ENCODE data around the gene HMCN1.

- TF ChIP-seq, protein P1, sequence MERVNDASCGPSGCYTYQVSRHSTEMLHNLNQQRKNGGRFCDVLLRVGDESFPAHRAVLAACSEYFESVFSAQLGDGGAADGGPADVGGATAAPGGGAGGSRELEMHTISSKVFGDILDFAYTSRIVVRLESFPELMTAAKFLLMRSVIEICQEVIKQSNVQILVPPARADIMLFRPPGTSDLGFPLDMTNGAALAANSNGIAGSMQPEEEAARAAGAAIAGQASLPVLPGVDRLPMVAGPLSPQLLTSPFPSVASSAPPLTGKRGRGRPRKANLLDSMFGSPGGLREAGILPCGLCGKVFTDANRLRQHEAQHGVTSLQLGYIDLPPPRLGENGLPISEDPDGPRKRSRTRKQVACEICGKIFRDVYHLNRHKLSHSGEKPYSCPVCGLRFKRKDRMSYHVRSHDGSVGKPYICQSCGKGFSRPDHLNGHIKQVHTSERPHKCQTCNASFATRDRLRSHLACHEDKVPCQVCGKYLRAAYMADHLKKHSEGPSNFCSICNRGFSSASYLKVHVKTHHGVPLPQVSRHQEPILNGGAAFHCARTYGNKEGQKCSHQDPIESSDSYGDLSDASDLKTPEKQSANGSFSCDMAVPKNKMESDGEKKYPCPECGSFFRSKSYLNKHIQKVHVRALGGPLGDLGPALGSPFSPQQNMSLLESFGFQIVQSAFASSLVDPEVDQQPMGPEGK (CRISPR knock-in tag; IDR thresholded peaks at IDR 0.05; ENCODE audit: borderline replicate concordance) = no peak
- TF ChIP-seq, protein P2, sequence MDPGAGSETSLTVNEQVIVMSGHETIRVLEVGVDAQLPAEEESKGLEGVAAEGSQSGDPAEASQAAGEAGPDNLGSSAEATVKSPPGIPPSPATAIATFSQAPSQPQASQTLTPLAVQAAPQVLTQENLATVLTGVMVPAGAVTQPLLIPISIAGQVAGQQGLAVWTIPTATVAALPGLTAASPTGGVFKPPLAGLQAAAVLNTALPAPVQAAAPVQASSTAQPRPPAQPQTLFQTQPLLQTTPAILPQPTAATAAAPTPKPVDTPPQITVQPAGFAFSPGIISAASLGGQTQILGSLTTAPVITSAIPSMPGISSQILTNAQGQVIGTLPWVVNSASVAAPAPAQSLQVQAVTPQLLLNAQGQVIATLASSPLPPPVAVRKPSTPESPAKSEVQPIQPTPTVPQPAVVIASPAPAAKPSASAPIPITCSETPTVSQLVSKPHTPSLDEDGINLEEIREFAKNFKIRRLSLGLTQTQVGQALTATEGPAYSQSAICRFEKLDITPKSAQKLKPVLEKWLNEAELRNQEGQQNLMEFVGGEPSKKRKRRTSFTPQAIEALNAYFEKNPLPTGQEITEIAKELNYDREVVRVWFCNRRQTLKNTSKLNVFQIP (CRISPR knock-in tag; IDR thresholded peaks at IDR 0.05; ENCODE audit: borderline replicate concordance, low read depth) = no peak
- TF ChIP-seq, protein P3, sequence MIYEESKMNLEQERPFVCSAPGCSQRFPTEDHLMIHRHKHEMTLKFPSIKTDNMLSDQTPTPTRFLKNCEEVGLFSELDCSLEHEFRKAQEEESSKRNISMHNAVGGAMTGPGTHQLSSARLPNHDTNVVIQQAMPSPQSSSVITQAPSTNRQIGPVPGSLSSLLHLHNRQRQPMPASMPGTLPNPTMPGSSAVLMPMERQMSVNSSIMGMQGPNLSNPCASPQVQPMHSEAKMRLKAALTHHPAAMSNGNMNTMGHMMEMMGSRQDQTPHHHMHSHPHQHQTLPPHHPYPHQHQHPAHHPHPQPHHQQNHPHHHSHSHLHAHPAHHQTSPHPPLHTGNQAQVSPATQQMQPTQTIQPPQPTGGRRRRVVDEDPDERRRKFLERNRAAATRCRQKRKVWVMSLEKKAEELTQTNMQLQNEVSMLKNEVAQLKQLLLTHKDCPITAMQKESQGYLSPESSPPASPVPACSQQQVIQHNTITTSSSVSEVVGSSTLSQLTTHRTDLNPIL (CRISPR knock-in tag; IDR thresholded peaks at IDR 0.05; ENCODE audit: low read depth) = no peak
- TF ChIP-seq, protein P4, sequence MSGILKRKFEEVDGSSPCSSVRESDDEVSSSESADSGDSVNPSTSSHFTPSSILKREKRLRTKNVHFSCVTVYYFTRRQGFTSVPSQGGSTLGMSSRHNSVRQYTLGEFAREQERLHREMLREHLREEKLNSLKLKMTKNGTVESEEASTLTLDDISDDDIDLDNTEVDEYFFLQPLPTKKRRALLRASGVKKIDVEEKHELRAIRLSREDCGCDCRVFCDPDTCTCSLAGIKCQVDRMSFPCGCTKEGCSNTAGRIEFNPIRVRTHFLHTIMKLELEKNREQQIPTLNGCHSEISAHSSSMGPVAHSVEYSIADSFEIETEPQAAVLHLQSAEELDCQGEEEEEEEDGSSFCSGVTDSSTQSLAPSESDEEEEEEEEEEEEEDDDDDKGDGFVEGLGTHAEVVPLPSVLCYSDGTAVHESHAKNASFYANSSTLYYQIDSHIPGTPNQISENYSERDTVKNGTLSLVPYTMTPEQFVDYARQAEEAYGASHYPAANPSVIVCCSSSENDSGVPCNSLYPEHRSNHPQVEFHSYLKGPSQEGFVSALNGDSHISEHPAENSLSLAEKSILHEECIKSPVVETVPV (CRISPR knock-in tag; IDR thresholded peaks at IDR 0.05) = no peak
- TF ChIP-seq ZNF565 (CRISPR knock-in tag; conservative IDR thresholded peaks at IDR 0.05; ENCODE audit: low read depth) (no peak), CSDC2 (CRISPR knock-in tag; IDR thresholded peaks at IDR 0.05) (no peak), BACH2 (CRISPR knock-in tag; IDR thresholded peaks at IDR 0.05; ENCODE audit: borderline replicate concordance) (no peak), OSR1 (CRISPR knock-in tag; IDR thresholded peaks at IDR 0.05) (no peak)
Measured at GRCh38 chr1:185933580-185933979, 199.4 kb downstream of the HMCN1 start.
